ENCODE data around the gene DNA2.
"Not testable (repeated sequence)": the region's sequence is repeated elsewhere in the genome, so short reads cannot be mapped to it uniquely, and the experiment has no call there.

The DNA2 gene

GRCh38 chr10:68469838-68470237 lies 1.9 kb downstream of the DNA2 start:
- Histone ChIP-seq H2BK5ac (ENCODE audit: low read depth, low read length, poor library complexity) (no peak overlapping the region), H3K4me1 (ENCODE audit: control insufficient read depth in 1 of 2, insufficient read depth in 2 of 2, low read length in 2 of 2) (no peaks in the 10 kb centered on the region), H3K4ac (ENCODE audit: low read depth, low read length) (peak overlapping the region; percentile 71), H3K9me3 (ENCODE audit: insufficient read depth, low read depth, low read length) (no peaks in the 10 kb centered on the region), H2BK120ac (ENCODE audit: insufficient read depth, low read length, poor library complexity) (no peak overlapping the region), H3K9ac (ENCODE audit: low read length) (no peak overlapping the region), H3K36me3 (ENCODE audit: control insufficient read depth in 1 of 2, insufficient read depth in 2 of 2, low read length in 2 of 2) (peaks cover 8 to 14% of the 10 kb centered on the region in 2 experiments), H3K18ac (ENCODE audit: low read length) (no peak overlapping the region), H3K79me2 (ENCODE audit: control insufficient read depth, insufficient read depth, low read length, poor library complexity) (peaks cover 4% of the 10 kb centered on the region), H2BK12ac (ENCODE audit: low read length) (no peak overlapping the region), H3K27ac (ENCODE audit: low read depth, low read length) (no peak overlapping the region), H4K91ac (ENCODE audit: low read depth, low read length) (no peak overlapping the region), H3K79me1 (ENCODE audit: low read length) (peaks cover 4% of the 10 kb centered on the region), H2AK5ac (ENCODE audit: low read length) (no peak overlapping the region), H3K14ac (ENCODE audit: low read length) (no peak overlapping the region), H4K12ac (ENCODE audit: low read depth, low read length) (no peak overlapping the region), H2AFZ (ENCODE audit: insufficient read depth, low read length, poor library complexity) (no peak overlapping the region), H4K8ac (ENCODE audit: low read depth, low read length) (no peak overlapping the region), H3K27me3 (ENCODE audit: insufficient read depth, low read length) (no peaks in the 10 kb centered on the region), H3K23ac (ENCODE audit: low read length) (no peak overlapping the region), H3K4me2 (ENCODE audit: low read length) (no peak overlapping the region), H3K4me3 (ENCODE audit: low read depth, low read length) (no peak overlapping the region)
- DNase-seq = no peak
- no CpG with 5 or more reads among the region's 4 CpGs for WGBS (ENCODE audit: extremely low coverage, insufficient coverage, insufficient read length)

GRCh38 chr10:68464729-68465128 lies 7.0 kb downstream of the DNA2 start:
- H3K36me3 ChIP-seq (ENCODE audit: control insufficient read depth in 1 of 2, insufficient read depth in 2 of 2, low read length in 2 of 2) = peaks cover 32 to 43% of the 10 kb centered on the region in 2 experiments
- H3K27ac ChIP-seq (ENCODE audit: low read depth, low read length); H3K4me1 ChIP-seq (ENCODE audit: control insufficient read depth in 1 of 2, insufficient read depth in 2 of 2, low read length in 2 of 2); H3K9me3 ChIP-seq (ENCODE audit: insufficient read depth, low read depth, low read length); H2AK5ac ChIP-seq (ENCODE audit: low read length); H3K23ac ChIP-seq (ENCODE audit: low read length); H3K27me3 ChIP-seq (ENCODE audit: insufficient read depth, low read length); H2AFZ ChIP-seq (ENCODE audit: insufficient read depth, low read length, poor library complexity); H3K4me2 ChIP-seq (ENCODE audit: low read length); H3K79me2 ChIP-seq (ENCODE audit: control insufficient read depth, insufficient read depth, low read length, poor library complexity); H2BK12ac ChIP-seq (ENCODE audit: low read length); H3K4me3 ChIP-seq (ENCODE audit: low read depth, low read length); H3K9ac ChIP-seq (ENCODE audit: low read length); H4K8ac ChIP-seq (ENCODE audit: low read depth, low read length); H3K18ac ChIP-seq (ENCODE audit: low read length); DNase-seq; H2BK5ac ChIP-seq (ENCODE audit: low read depth, low read length, poor library complexity); H3K79me1 ChIP-seq (ENCODE audit: low read length); H4K12ac ChIP-seq (ENCODE audit: low read depth, low read length); H3K4ac ChIP-seq (ENCODE audit: low read depth, low read length); H4K91ac ChIP-seq (ENCODE audit: low read depth, low read length); H2BK120ac ChIP-seq (ENCODE audit: insufficient read depth, low read length, poor library complexity); H3K14ac ChIP-seq (ENCODE audit: low read length): not testable (repeated sequence)
- WGBS (ENCODE audit: extremely low coverage, insufficient coverage, insufficient read length) = no CpG with 5 or more reads among the region's 4 CpGs

GRCh38 chr10:68463365-68464093 lies 8.2 kb downstream of the DNA2 start:
- Histone ChIP-seq H3K14ac (ENCODE audit: low read length) (no peak overlapping the region), H3K79me1 (ENCODE audit: low read length) (no peaks in the 10 kb centered on the region), H4K8ac (ENCODE audit: low read depth, low read length) (no peak overlapping the region), H2AFZ (ENCODE audit: insufficient read depth, low read length, poor library complexity) (no peak overlapping the region), H3K4me3 (ENCODE audit: low read depth, low read length) (no peak overlapping the region), H3K27ac (ENCODE audit: low read depth, low read length) (no peak overlapping the region), H3K9me3 (ENCODE audit: insufficient read depth, low read depth, low read length) (no peaks in the 10 kb centered on the region), H3K4me1 (ENCODE audit: control insufficient read depth in 1 of 2, insufficient read depth in 2 of 2, low read length in 2 of 2) (no peaks in the 10 kb centered on the region), H2BK120ac (ENCODE audit: insufficient read depth, low read length, poor library complexity) (no peak overlapping the region), H4K12ac (ENCODE audit: low read depth, low read length) (no peak overlapping the region), H2AK5ac (ENCODE audit: low read length) (no peak overlapping the region), H3K9ac (ENCODE audit: low read length) (no peak overlapping the region), H3K23ac (ENCODE audit: low read length) (no peak overlapping the region), H3K79me2 (ENCODE audit: control insufficient read depth, insufficient read depth, low read length, poor library complexity) (no peaks in the 10 kb centered on the region), H3K18ac (ENCODE audit: low read length) (no peak overlapping the region), H3K27me3 (ENCODE audit: insufficient read depth, low read length) (no peaks in the 10 kb centered on the region), H4K91ac (ENCODE audit: low read depth, low read length) (no peak overlapping the region), H3K4ac (ENCODE audit: low read depth, low read length) (no peak overlapping the region), H2BK12ac (ENCODE audit: low read length) (no peak overlapping the region), H3K36me3 (ENCODE audit: control insufficient read depth in 1 of 2, insufficient read depth in 2 of 2, low read length in 2 of 2) (peaks cover 33 to 43% of the 10 kb centered on the region in 2 experiments), H3K4me2 (ENCODE audit: low read length) (no peak overlapping the region), H2BK5ac (ENCODE audit: low read depth, low read length, poor library complexity) (no peak overlapping the region)
- WGBS (ENCODE audit: extremely low coverage, insufficient coverage, insufficient read length) = no CpG with 5 or more reads among the region's 7 CpGs
- no peak for DNase-seq

- Histone ChIP-seq H3K27me3 (ENCODE audit: insufficient read depth, low read length) (no peaks in the 10 kb centered on the region), H3K4me3 (ENCODE audit: low read depth, low read length) (no peak overlapping the region), H4K91ac (ENCODE audit: low read depth, low read length) (no peak overlapping the region), H3K4me2 (ENCODE audit: low read length) (no peak overlapping the region), H3K9ac (ENCODE audit: low read length) (no peak overlapping the region), H2AK5ac (ENCODE audit: low read length) (no peak overlapping the region), H3K27ac (ENCODE audit: low read depth, low read length) (no peak overlapping the region), H2BK5ac (ENCODE audit: low read depth, low read length, poor library complexity) (no peak overlapping the region), H3K4ac (ENCODE audit: low read depth, low read length) (no peak overlapping the region), H3K79me1 (ENCODE audit: low read length) (no peaks in the 10 kb centered on the region), H3K14ac (ENCODE audit: low read length) (no peak overlapping the region), H3K4me1 (ENCODE audit: control insufficient read depth in 1 of 2, insufficient read depth in 2 of 2, low read length in 2 of 2) (no peaks in the 10 kb centered on the region), H2BK120ac (ENCODE audit: insufficient read depth, low read length, poor library complexity) (no peak overlapping the region), H2AFZ (ENCODE audit: insufficient read depth, low read length, poor library complexity) (no peak overlapping the region), H4K8ac (ENCODE audit: low read depth, low read length) (no peak overlapping the region), H3K18ac (ENCODE audit: low read length) (no peak overlapping the region), H2BK12ac (ENCODE audit: low read length) (no peak overlapping the region), H3K36me3 (ENCODE audit: control insufficient read depth in 1 of 2, insufficient read depth in 2 of 2, low read length in 2 of 2) (peaks cover 41 to 44% of the 10 kb centered on the region in 2 experiments), H4K12ac (ENCODE audit: low read depth, low read length) (no peak overlapping the region), H3K9me3 (ENCODE audit: insufficient read depth, low read depth, low read length) (no peaks in the 10 kb centered on the region), H3K79me2 (ENCODE audit: control insufficient read depth, insufficient read depth, low read length, poor library complexity) (no peaks in the 10 kb centered on the region), H3K23ac (ENCODE audit: low read length) (no peak overlapping the region)
- no peak for DNase-seq
- WGBS (ENCODE audit: extremely low coverage, insufficient coverage, insufficient read length) = no CpG with 5 or more reads among the region's 2 CpGs
Measured at GRCh38 chr10:68462536-68462935, 9.2 kb downstream of the DNA2 start.

Data from trophoblast cell (in vitro differentiated cells and primary cell).